K562 (cell line): ENCODE results near the gene NFATC1. TPM values are rescaled to one million over a fixed set of nuclear protein-coding genes. Genes with fewer than 3 reads are reported as not detected.

ENCODE experiments used
- ATAC-seq: fragments of 200-7000 bp; cut with Tn5 transposase; 3 replicates; pipeline ENCODE4 v1.9.1; 2020; ENCODE audit warnings: moderate library complexity
- BruUV-seq: library from RNA; stranded (reverse); fragments of 400-500 nt; replicated peaks from 2 replicates; lab custom pipeline; 2021; lab: Mats Ljungman, UMichigan
- CTCF ChIA-PET: fragments of 300-600 bp; formaldehyde crosslinking; extraction: SDS; loops from one replicate; lab custom pipeline; 2021; ENCODE audit warnings: low intra/inter-chr PET ratio; lab: Yijun Ruan, JAX
- POLR2A ChIA-PET: fragments of 300-600, 350-650 bp; sonication (Branson Sonifier 250); formaldehyde crosslinking; extraction: SDS; loops from one replicate; lab custom pipeline; 2021; ENCODE audit warnings: antibody characterized with exemption, inconsistent platforms; lab: Yijun Ruan, JAX
- DNase-seq, 4 experiments: peaks; one replicate each; pipeline versions ENCODE4 v3.0.0 to v3.0.0-alpha.2; 2011 to 2018; ENCODE audit warnings: low spot score in 3 of 4, mixed read lengths in 3 of 4; ENCODE audit errors: extremely low read depth in 1 of 4
- FAIRE-seq: peaks from 2 replicates; lab custom pipeline; 2011; peaks lifted over from hg19 to GRCh38; lab: Jason Lieb, UNC
- H2AFZ ChIP-seq: 2 replicates; pipeline ENCODE4 v1.6.0; 2011; ENCODE audit warnings: low read depth, low read length, control low read depth, inconsistent platforms
- H3K27ac ChIP-seq: fragments of 200-600 bp; 3 replicates; pipeline ENCODE4 v1.8.0; 2011; ENCODE audit warnings: low read depth, mild to moderate bottlenecking, control low read depth, inconsistent platforms, low read length, moderate library complexity, mixed read lengths; ENCODE audit errors: extremely low read depth
- H3K27me3 ChIP-seq, 2 experiments: fragments of 300-600 bp in 1 of 2; 2 replicates in 1 of 2; 3 replicates in 1 of 2; pipeline versions ENCODE4 v1.6.0 to v1.8.0; 2011; ENCODE audit warnings: inconsistent platforms in 2 of 2, low read length in 2 of 2, mild to moderate bottlenecking in 1 of 2, mixed read lengths in 1 of 2, moderate library complexity in 1 of 2; ENCODE audit not compliant: control insufficient read depth in 2 of 2, insufficient read depth in 2 of 2
- H3K36me3 ChIP-seq: fragments of 300-600 bp; 3 replicates; pipeline ENCODE4 v1.8.0; 2011; ENCODE audit warnings: mild to moderate bottlenecking, low read length, inconsistent platforms; ENCODE audit not compliant: control insufficient read depth, insufficient read depth
- H3K4me1 ChIP-seq, 2 experiments: fragments of 200-600 bp in 1 of 2; replicated peaks in 1 of 2; 2 replicates in 1 of 2; 3 replicates in 1 of 2; pipeline versions ENCODE4 v1.5.1 to v1.8.0; 2011; ENCODE audit warnings: inconsistent platforms in 2 of 2, low read length in 2 of 2, mild to moderate bottlenecking in 1 of 2, mixed read lengths in 1 of 2, moderate library complexity in 1 of 2; ENCODE audit not compliant: control insufficient read depth in 2 of 2, insufficient read depth in 2 of 2
- H3K4me2 ChIP-seq: 2 replicates; pipeline ENCODE4 v1.6.1; 2011; ENCODE audit warnings: low read length, control low read depth, inconsistent platforms, mixed read lengths; ENCODE audit not compliant: insufficient read depth
- H3K4me3 ChIP-seq: fragments of 200-600 bp; sonication (generic), shearing (Covaris generic); 2 replicates; pipeline ENCODE4 v1.5.1; 2016; ENCODE audit warnings: control low read depth, inconsistent platforms
- H3K79me2 ChIP-seq: fragments of 200-600 bp; 3 replicates; pipeline ENCODE4 v1.8.0; 2011; ENCODE audit warnings: low read length, inconsistent platforms; ENCODE audit not compliant: control insufficient read depth, insufficient read depth
- H3K9ac ChIP-seq, 2 experiments: 2 replicates each; pipeline versions ENCODE4 v1.6.0 to v1.6.1; 2011; ENCODE audit warnings: low read depth in 2 of 2, low read length in 2 of 2, control low read depth in 1 of 2, inconsistent platforms in 1 of 2, mild to moderate bottlenecking in 1 of 2, mixed read lengths in 1 of 2; ENCODE audit not compliant: insufficient read depth in 1 of 2
- H3K9me1 ChIP-seq: one replicate; pipeline ENCODE4 v1.6.0; 2011; ENCODE audit warnings: inconsistent platforms, mild to moderate bottlenecking, low read length, moderate library complexity; ENCODE audit not compliant: control insufficient read depth, insufficient read depth
- H3K9me3 ChIP-seq: replicated peaks from 2 replicates; pipeline ENCODE4 v1.5.1; 2011; ENCODE audit warnings: low read depth, low read length, inconsistent platforms; ENCODE audit not compliant: control insufficient read depth, insufficient read depth
- H4K20me1 ChIP-seq: replicated peaks from 2 replicates; pipeline ENCODE4 v1.6.1; 2011; ENCODE audit warnings: low read length, inconsistent platforms, mixed read lengths; ENCODE audit not compliant: control insufficient read depth, insufficient read depth
- ZBTB1 ChIP-seq: sonication (generic); formaldehyde crosslinking; IDR thresholded peaks from 2 replicates; pipeline ENCODE4 v1.8.1; 2023; ENCODE audit warnings: missing genetic modification reagents, low read depth, mild to moderate bottlenecking, borderline replicate concordance
- ZBTB33 ChIP-seq: sonication (generic); formaldehyde crosslinking; IDR thresholded peaks from 2 replicates; pipeline ENCODE4 v1.8.1; 2023; ENCODE audit warnings: mild to moderate bottlenecking, missing genetic modification reagents
- ZNF395 ChIP-seq: fragments of 200-800 bp; sonication (Bioruptor generic); IDR thresholded peaks from 2 replicates; pipeline ENCODE4 v1.6.1; 2017; ENCODE audit warnings: missing genetic modification characterization, missing compliant biosample characterization
- WGBS: fragments of 100-300 bp; shearing (Covaris generic); methylation state at CpG from one replicate; pipeline ENCODE4 v1.1.6; 2016; ENCODE audit warnings: low coverage, mixed read lengths; ENCODE audit not compliant: insufficient coverage; ENCODE audit errors: missing lambda C conversion rate; 5-methylcytosine and 5-hydroxymethylcytosine counted together
- in situ Hi-C: fragments of 300-500 bp; cut with MboI; formaldehyde crosslinking; loops from 4 replicates; pipeline ENCODE4 v1.15.0; 2018; ENCODE audit warnings: inconsistent platforms, mixed read lengths
- intact Hi-C: fragments of 100-400 bp; cut with micrococcal nuclease; formaldehyde crosslinking; loops from 2 replicates; pipeline ENCODE4 v1.14.2; 2022
- polyA plus RNA-seq, 8 experiments: library from polyadenylated mRNA; depleted of rRNA in 4 of 8; stranded (reverse) in 5 of 8; unstranded in 3 of 8; fragments of >200 nt; fragmentation: Nextera tagmentation in 2 of 8; fragmentation: Illumina TruSeq in 1 of 8; extraction: Ambion mirVana in 2 of 8; extraction: Trizol in 1 of 8; gene quantifications; 2 replicates each; pipeline versions ENCODE4 v1.2.1 to v1.2.3, GENCODE V29; 2011 to 2014; ENCODE audit warnings: inconsistent platforms in 1 of 8, missing spikeins in 1 of 8
- total RNA-seq, 7 experiments: library from RNA; depleted of rRNA in 6 of 7; stranded (reverse); fragments of >200 nt in 6 of 7; fragmentation: Illumina TruSeq in 2 of 7; extraction: Trizol in 2 of 7; gene quantifications; 2 replicates each; pipeline versions ENCODE4 v1.2.1 to v1.2.3, GENCODE V29; 2011 to 2021; ENCODE audit warnings: low replicate concordance in 1 of 7

NFATC1 gene
- total and polyA plus RNA-seq, 9 of the 15 experiments (the other 6 are each of a cell fraction or from before 2014, with no cell fraction given): 1.1 to 16.4 (median 2.5) TPM

GRCh38 chr18:79513381-79514081, 117.8 kb downstream of the NFATC1 start:
- no peaks in the 10 kb centered on the region for H3K9me3 ChIP-seq
- no peak for TF ChIP-seq ZBTB1 (CRISPR knock-in tag)
- 0 out of 2 replicates have a peak, but pooled peaks have one; percentile 21 for TF ChIP-seq ZBTB33 (CRISPR knock-in tag)
- TF ChIP-seq ZNF395 (CRISPR knock-in tag): no peak
- no peaks in the 10 kb centered on the region for H3K27me3 ChIP-seq
- no peaks in the 10 kb centered on the region for H3K9me1 ChIP-seq
- H3K4me3 ChIP-seq: no peak overlapping the region
- H2AFZ ChIP-seq: no peak overlapping the region
- DNase-seq (no peak), ATAC-seq (no peak), FAIRE-seq (no peak)
- WGBS: 94% methylated on average over 15 of the region's 36 CpGs
- 0 out of 3 replicates have a peak, but pooled peaks cover 5% of the 10 kb centered on the region for H3K36me3 ChIP-seq
- no peak overlapping the region for H3K4me2 ChIP-seq
- in situ Hi-C loops: no loop called here
- ChIA-PET POLR2A (no interaction called here), CTCF (no interaction called here)
- intact Hi-C loops: no loop called here
- BruUV-seq: no TSS peak
- no peak overlapping the region for H3K9ac ChIP-seq
- H4K20me1 ChIP-seq: no peaks in the 10 kb centered on the region
- H3K4me1 ChIP-seq: peaks cover 14 to 49% of the 10 kb centered on the region in 2 experiments; a peak in 4 of 5 replicates
- H3K79me2 ChIP-seq: no peaks in the 10 kb centered on the region
- H3K27ac ChIP-seq: no peak overlapping the region
